HG02610 (cell line): ENCODE results near the gene EXOC3L4.

Source experiments
- ATAC-seq: cut with Tn5 transposase; IDR thresholded peaks from one replicate; pipeline ENCODE4 v1.9.1; 2021; ENCODE audit warnings: mild to moderate bottlenecking, moderate library complexity; ENCODE audit not compliant: unreplicated experiment

EXOC3L4 gene

GRCh38 chr14:103129301-103130016 is 34.9 kb downstream of the EXOC3L4 start:
- no peak for ATAC-seq

DNA sequence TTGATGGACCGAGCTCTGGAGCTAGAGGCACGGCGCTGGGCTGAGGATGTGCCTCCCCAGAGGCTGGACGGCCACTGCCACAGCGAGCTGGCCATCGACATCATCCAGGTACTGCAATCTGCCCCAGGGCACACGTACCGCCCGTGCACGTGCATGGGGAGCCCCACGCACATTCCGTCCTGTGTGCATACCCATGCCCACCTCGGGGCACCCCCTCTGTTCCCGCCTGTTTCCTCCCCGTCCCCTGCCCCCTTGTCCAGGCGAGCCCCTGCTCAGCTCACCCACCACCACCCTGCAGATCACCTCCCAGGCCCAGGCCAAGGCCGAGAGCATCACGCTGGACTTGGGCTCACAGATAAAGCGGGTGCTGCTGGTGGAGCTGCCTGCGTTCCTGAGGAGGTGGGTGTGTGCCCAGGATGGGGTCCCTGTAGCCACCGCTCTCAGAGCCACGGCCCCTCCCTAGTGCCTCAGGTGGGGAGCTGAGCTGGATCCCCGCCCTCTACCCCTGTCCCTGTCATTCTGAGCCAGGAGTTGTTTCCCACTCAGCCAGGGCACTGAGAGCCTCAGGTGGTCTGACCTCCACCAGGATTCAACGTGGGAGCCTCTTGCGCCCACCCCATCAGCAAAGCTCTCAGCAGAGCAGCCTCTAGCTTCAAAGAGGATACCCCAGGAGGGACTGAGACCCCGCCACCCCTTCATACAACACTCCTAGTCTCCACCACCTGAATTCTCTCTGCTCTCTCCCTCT is 35.7 kb downstream of the EXOC3L4 start:
- no peak for ATAC-seq

GRCh38 chr14:103130965-103131364 is 36.4 kb downstream of the EXOC3L4 start:
- ATAC-seq = no peak

DNA sequence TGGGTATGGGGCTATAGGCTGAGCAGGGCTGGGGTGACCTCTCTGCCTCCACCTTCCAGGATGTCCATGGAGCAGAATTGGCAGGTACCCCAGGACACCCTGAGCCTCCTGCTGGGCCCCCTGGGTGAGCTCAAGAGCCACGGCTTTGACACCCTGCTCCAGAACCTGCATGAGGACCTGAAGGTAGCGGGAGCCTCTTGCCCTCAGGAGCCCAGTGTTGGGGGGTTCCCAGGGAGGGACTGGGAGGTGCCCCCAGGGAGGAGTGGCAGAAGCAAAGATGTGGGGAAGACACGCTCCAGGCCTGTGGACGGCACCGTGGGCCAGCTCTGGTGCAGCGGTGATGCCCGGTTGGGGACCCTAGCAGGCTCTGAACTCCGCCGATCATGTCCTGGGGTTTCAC is 37.1 kb downstream of the EXOC3L4 start:
- ATAC-seq = no peak

DNA sequence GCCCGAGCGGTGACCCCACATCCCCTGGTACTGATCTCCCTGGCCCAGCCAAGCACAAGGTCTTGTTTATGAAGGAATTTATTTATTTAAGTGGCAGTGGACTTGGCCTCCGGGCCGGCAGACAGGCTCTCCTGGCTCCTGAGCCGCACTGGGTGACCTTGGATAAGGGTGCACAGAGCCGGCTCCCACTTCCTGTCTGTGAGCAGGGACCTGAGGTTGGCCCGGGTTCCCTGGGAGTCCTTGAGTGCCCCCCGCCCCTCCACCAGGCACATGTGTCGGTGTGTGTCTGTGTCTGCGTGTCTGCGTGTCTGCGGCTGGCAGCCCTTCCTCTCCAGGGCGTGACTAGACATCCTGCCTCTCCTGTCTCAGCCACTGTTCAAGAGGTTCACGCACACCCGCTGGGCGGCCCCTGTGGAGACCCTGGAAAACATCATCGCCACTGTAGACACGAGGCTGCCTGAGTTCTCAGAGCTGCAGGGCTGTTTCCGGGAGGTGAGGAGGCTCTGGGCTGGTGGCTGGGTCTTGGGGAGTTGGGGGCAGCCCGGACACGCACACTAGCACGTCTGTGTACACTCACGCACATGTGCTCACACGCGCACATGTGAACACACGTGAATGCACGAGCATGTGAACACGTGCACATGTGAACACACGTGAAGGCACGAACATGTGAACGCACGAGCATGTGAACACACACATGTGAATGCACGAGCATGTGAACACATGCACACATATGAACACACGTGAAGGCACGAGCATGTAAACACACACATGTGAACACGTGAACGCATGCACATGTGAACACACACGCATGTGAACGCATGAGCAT is 38.1 kb downstream of the EXOC3L4 start:
- no peak for ATAC-seq

DNA sequence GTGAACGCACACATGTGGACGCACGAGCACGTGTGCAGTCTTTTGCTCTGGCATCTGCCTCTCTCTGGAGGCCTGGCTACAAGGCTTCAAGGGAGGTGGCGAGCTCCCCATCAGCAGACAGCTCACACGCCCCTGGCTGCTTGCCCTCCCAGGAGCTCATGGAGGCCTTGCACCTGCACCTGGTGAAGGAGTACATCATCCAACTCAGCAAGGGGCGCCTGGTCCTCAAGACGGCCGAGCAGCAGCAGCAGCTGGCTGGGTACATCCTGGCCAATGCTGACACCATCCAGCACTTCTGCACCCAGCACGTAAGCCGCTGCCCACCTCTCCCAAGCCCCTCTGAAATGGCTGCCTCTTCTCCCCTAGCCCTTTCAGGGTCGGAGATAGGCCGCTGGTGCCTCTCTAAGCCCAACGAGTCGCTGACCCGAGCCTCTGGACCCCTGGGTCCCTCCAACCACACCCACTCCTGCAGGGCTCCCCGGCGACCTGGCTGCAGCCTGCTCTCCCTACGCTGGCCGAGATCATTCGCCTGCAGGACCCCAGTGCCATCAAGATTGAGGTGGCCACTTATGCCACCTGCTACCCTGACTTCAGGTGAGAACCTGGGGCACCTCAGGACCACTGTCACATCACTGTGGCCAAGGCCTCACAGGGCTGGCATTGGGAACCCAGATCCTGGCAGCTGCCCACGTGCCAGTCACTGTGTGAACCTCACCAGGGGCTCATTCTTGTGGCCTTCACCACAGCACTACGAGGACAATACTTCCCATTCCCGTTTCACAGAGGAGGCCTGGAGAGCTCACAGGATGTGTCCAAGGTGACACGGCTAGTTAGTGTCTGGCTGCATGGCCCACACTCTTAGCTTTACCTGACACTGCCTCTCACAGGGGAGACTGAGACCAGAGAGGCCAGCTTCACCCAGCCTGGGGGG is 39.0 kb downstream of the EXOC3L4 start:
- no peak for ATAC-seq

GRCh38 chr14:103134405-103134804 is 39.9 kb downstream of the EXOC3L4 start:
- no peak for ATAC-seq

GRCh38 chr14:103134919-103135318 is 40.4 kb downstream of the EXOC3L4 start:
- no peak for ATAC-seq

DNA sequence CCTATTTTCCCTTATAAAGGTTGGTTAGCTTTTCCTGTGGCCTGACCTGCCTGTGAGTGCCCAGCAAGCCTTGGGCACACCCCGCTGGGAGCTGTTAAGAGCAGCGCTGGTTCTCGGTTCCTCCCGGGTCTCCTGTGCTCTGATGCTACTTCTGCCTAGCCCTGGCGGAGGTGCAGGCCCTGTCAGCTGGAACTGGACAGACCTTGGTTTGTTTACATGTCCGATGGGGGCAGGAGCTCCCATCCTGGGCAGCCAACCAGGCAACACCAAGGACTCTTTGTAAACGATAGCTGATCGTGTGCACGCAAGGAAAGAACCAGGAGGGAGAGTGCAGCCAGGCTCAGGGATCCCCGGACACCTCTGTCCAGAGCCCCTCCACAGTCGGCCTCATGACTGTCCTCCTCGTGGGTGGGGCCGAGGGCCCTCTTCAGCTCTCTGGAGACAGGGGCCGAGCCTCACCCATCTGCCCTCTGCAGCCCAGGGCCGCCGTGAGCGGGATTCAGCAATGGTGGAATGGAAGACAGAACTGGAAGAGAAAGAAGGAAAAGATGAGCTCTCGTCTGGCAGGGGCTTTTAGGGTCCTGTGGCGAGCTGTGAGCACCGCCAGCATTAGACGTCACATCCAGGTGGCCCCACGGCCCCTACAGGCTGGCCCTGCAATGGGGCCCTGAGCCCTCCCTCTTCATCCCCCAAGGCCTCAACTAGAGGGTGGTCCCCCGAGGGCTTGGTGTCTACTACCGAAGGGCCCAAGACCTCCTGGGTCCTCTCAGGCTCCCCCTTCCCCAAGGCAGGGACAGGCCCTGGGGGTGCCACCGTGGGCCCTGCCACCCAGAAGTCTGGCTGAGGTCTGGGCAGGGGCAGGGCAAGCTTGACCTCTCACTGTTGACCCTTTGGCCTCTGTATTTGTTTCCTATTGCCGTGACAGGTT is 41.1 kb downstream of the EXOC3L4 start:
- ATAC-seq = no peak

- no peak for ATAC-seq
Observed at GRCh38 chr14:103136388-103137271, 42.1 kb downstream of the EXOC3L4 start.

DNA sequence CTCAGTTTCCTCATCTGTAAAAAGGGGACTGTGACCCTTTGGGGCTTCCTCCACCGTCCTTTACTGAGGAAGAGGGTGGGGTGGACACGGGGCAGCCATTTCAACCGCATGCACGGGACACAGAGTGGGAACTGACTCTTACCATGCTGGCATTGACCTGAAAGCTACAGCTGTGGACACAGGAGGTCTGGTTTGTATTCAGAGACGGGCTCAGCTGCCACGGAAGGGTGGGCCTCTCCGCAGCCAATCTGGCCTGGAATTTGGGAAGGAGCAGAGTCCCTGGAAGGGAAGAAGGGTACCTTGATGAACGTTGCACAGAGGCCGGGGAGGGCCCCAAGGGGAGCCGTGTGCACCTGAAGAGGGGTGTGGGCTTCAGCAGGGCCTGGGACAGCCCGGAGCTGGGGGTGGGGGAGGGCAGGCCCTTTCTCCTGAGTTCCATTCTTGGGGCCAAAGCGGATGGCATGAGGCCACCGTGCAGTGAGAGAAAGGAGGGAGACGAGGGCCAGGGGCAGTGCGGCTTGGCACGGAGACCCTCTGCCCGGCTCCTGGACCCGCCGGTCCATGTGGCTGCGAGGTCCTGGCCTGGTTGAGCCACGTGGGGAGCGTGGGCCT is 43.3 kb downstream of the EXOC3L4 start:
- no peak for ATAC-seq

GRCh38 chr14:103138301-103139131 is 44.0 kb downstream of the EXOC3L4 start:
- ATAC-seq = no peak

DNA sequence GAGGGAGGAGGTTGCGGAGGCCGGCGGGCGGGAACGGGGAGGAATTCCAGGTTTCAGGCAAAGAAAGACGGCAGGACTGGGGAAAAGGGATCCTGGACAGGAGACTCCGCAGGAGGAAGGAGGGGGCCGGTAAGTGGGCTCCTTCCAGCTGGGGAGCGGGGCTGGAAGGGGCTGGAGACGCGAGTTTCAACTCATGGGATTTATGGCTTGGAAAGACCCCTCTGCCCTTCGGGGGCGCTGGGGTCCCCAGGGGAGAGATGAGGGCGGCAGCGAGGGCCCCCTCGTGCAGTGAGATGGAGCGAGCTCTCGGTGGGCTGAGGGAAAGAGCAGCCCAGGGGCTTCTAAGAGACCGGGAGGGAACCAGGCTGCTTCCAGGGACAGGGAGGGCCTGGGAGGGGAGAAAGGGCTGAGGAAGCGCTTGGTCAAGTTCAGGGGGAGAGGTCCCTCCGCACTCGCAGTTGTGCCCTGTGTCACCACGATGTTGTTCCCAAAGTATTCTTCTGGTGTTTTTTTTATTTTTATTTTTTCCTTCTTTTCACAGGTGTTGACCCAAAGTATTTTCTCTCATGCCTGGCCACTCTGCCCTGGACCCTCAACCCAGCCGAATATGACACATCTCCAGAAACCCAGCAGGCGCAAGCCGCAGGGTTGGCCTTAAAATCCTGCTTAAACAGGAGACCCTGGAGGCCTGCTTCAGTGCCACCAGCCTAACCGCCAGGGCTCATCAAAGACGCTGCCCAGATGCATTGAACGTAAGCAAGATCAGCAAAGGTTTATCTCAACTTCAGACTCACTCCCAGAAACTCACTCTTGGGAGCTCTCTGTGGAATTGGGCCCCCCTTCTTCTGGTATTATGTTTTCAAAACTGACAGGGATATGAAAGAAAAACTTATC is 44.9 kb downstream of the EXOC3L4 start:
- no peak for ATAC-seq

DNA sequence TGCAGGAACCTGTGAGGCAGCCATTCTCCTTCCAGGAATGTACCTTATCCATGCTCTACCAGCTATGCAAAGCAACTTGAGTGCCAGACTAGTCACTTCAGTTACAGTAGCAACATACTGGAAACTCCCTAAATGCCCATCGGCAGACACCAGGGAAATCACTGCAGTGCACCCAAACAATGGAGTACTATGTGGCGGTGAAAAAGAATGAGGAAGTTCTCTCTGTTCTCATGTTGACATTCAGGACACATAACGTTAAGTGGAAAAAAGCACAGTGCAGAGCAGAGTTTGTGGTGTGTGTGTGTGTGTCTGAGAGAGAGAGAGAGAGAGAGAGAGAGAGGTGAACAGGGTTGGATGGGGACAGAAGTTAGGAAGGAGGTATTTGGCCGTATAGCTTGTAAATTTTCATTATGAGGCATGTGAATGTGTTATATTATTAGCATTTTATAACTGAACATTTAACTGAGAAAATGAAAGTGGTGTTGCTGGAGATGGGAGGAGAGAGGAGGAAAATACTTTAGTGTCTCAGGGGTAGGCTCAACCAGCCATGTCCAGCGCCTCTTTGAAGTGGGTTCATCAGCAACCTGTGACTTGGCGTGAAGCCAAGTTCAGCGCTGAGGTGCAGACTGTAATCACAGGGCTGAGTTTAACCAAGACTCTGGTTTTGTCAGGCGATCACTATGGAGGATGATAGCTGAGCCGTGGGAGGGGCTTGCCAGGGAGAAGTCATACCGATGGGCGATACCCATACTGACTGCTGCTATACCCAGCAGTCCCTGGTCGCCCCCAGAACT is 46.0 kb downstream of the EXOC3L4 start:
- ATAC-seq = peak; percentile 74

DNA sequence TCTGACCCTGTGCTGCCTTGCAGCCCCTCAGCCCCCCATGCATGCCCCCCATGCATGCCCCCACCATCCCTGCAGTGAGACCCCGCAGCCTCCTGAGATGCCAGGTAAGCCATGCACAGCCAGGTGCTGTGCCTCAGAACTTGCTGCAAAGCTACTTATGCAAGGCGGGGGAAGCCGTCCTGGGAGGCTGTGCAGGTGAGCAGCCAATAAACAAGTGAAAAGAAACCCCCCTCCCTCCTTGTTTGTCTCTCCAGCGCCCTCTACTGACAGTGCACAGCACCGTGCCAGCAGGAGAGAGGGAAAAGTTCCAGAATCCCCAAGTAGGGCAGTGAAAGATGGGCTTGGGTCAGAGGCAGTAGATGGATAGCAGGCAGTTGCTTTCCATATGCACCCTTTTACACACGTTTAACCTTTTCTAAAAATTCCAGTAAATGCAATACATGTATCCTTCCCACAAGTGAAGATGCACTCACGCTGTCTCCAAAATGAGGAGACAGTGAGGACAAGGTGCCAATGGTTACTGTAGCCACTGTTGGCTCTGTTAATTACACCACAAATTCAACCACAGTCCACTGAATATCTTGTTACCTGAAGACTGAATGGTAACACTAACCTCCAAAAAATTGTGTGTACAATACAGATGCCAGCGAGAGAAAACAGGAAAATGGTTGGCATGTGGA is 46.7 kb downstream of the EXOC3L4 start:
- peak; percentile 3 for ATAC-seq
